ENCODE data around the gene PRMT1. TPM values are rescaled to one million over a fixed set of nuclear protein-coding genes. Genes with fewer than 3 reads are reported as not detected.

PRMT1 gene
- total RNA-seq, 4 donors from 2014 or later: 45.6 to 116 (median 70.3) TPM

- H3K9me3 ChIP-seq: no peaks in the 10 kb centered on the region
- H3K4me1 ChIP-seq: peaks cover 7 to 21% (median 16%) of the 10 kb centered on the region in 4 donors
- H3K36me3 ChIP-seq: no peaks in the 10 kb centered on the region
- WGBS, 2 donors (ENCODE audit: low coverage in 1 of 2): 85 to 88% methylated on average over 3 of the region's 3 CpGs
- H3K4me3 ChIP-seq: no peak overlapping the region
- no peak overlapping the region for H3K27ac ChIP-seq
- DNase-seq: no peak
- no peaks in the 10 kb centered on the region for H3K27me3 ChIP-seq
- TF ChIP-seq POLR2A (IDR thresholded peaks at IDR 0.05) (no peak), CTCF (IDR thresholded peaks at IDR 0.05) (no peak), POLR2AphosphoS5 (IDR thresholded peaks at IDR 0.05) (no peak), EP300 (IDR thresholded peaks at IDR 0.05; ENCODE audit: low read depth) (no peak)
- in situ Hi-C loops (cut with MboI; ENCODE audit: low pct_ligation_motif_present in 1 of 4, low pct_unique_long_range_greater_than_20kb in 1 of 4, low sequenced_read_pairs in 3 of 4): loop anchor here in 1 of 4 donors (10.0 kb wide), 1 partner anchor 85 kb away; the partner anchor contains the start of genes NOSIP and PRRG2
- intact Hi-C loops (cut with DNase I; ENCODE audit: low total_unique reads): no loop called here
These were observed 7.6 kb upstream of the PRMT1 start for GRCh38 chr19:49669516-49669915.

DNA sequence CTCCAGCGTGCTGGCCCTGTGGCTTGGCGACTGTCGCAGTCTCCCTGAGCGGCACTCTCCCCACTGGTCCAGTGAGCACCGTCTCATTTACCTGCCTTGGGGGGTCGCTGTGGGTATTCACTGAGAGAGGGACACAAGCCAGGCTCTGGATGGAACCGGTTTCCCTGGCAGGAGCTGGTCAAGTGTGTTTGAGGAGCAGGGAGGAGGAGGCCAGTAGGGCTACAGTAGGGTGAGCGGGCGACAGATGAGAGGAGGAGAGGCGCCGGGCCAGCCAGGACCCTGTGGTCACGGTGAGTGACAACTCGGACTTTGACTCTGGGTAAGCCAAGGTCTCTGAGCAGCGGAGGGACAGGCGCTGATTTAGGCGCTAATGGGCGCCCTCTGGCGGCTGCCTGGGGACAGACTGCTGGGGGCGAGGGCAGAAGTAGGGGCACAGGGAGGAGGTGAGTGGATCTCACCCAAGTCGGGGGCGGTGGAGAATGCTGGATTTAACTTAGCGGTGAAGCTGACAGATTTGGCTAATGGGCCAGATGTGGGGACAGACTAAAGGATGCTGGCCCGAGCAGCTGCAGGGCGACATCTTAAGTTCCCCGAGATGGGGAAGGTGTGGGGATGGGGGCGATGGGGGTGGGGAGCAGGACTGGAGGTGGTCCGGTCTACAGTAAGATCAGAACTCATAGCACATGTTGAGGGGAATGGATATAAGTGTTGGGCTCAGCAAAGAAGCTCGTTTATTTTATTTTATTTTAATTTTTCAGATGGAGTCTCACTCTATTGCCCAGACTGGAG, 4.7 kb upstream of the PRMT1 start:
- peak; percentile 85 for DNase-seq
- 24 to 41% methylated on average over 13 to 28 of the region's 28 CpGs for WGBS, 2 donors (ENCODE audit: low coverage in 1 of 2)
- Histone ChIP-seq H3K27me3 (no peaks in the 10 kb centered on the region), H3K4me1 (peaks cover 0 to 16% (median 12%) of the 10 kb centered on the region in 4 donors), H3K36me3 (no peaks in the 10 kb centered on the region), H3K9me3 (no peaks in the 10 kb centered on the region), H3K27ac (peak overlapping the region; percentile 35 to 57 (median 49)), H3K4me3 (peak overlapping the region in 1 of 4 donors; percentile 5)
- TF ChIP-seq POLR2AphosphoS5 (IDR thresholded peaks at IDR 0.05) (no peak), CTCF (IDR thresholded peaks at IDR 0.05) (peak; percentile 85 to 94 (median 92)), POLR2A (IDR thresholded peaks at IDR 0.05) (peak; percentile 30), EP300 (IDR thresholded peaks at IDR 0.05; ENCODE audit: low read depth) (no peak)
- in situ Hi-C loops (cut with MboI; ENCODE audit: low pct_ligation_motif_present in 1 of 4, low pct_unique_long_range_greater_than_20kb in 1 of 4, low sequenced_read_pairs in 3 of 4): loop anchor here in 1 of 4 donors (10.0 kb wide), 1 partner anchor 98 kb away; no protein-coding TSS in a partner anchor
- intact Hi-C loops (cut with DNase I; ENCODE audit: low total_unique reads): no loop called here

DNA sequence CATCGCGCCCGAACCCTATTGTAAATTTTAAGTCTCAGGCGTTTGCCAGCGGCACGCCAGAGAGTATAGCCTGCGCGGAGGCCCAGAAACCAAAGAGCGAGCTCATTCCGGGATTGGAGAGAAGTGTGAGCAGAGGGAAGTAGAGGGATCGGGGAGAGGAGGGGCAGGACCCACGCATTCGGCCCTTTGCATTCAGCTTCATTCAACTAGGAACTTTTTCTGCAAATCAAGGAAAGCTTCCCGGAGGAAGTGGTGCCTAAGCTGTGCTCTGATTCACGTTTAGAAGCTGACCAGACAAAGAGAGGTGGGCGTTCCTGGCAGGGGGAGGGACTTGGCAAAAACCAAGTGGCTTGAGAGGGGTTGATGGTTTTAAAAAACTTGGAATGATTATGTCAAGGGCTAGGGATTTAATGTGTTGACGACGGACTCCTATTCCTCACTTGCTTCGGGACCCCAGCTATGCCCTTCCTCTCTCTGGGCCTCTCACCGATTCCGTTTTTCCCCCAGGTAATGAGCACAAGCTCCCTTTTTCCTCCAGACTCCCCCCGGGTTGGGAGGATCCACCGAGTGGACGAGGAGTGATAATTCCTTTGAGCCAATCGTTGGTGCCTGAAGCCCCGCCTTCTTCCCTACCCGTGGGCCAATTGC, 811 bp upstream of the PRMT1 start:
- no peaks in the 10 kb centered on the region for H3K36me3 ChIP-seq
- H3K27ac ChIP-seq: peak overlapping the region; percentile 85 to 95 (median 90)
- TF ChIP-seq CTCF (IDR thresholded peaks at IDR 0.05) (peak in 2 of 5 experiments; percentile 8 to 28), POLR2AphosphoS5 (IDR thresholded peaks at IDR 0.05) (peak; percentile 60 to 69 (median 68)), POLR2A (IDR thresholded peaks at IDR 0.05) (no peak)
- peak; percentile 90 for DNase-seq
- intact Hi-C loops (cut with DNase I; ENCODE audit: low total_unique reads): no loop called here
- in situ Hi-C loops (cut with MboI; ENCODE audit: low pct_ligation_motif_present in 1 of 4, low pct_unique_long_range_greater_than_20kb in 1 of 4, low sequenced_read_pairs in 3 of 4): loop anchor here in 1 of 4 donors (10.0 kb wide), 1 partner anchor 101 kb away; no protein-coding TSS in a partner anchor
- 4% methylated on average over 4 to 27 of the region's 27 CpGs for WGBS, 2 donors (ENCODE audit: low coverage in 1 of 2)
- H3K4me3 ChIP-seq: peak overlapping the region in 3 of 4 donors; percentile 22 to 46 (median 33)
- H3K9me3 ChIP-seq: no peaks in the 10 kb centered on the region
- no peaks in the 10 kb centered on the region for H3K27me3 ChIP-seq
- H3K4me1 ChIP-seq: peaks cover 9 to 51% (median 43%) of the 10 kb centered on the region in 4 donors

GRCh38 chr19:49676784-49677230, 264 bp upstream of the PRMT1 start:
- Histone ChIP-seq H3K27me3 (no peaks in the 10 kb centered on the region), H3K27ac (peak overlapping the region; percentile 85 to 99 (median 95)), H3K36me3 (peaks cover 0 to 4% (median 2%) of the 10 kb centered on the region in 4 donors), H3K9me3 (no peaks in the 10 kb centered on the region), H3K4me3 (peak overlapping the region; percentile 62 to 94 (median 84)), H3K4me1 (peaks cover 9 to 49% (median 43%) of the 10 kb centered on the region in 4 donors)
- peak; percentile 100 for DNase-seq
- intact Hi-C loops (cut with DNase I; ENCODE audit: low total_unique reads) (no loop called here), in situ Hi-C loops (cut with MboI; ENCODE audit: low pct_ligation_motif_present in 1 of 4, low pct_unique_long_range_greater_than_20kb in 1 of 4, low sequenced_read_pairs in 3 of 4) (loop anchor here in 1 of 4 donors (10.0 kb wide), 1 partner anchor 102 kb away; no protein-coding TSS in a partner anchor)
- TF ChIP-seq POLR2A (IDR thresholded peaks at IDR 0.05) (no peak), EP300 (IDR thresholded peaks at IDR 0.05; ENCODE audit: low read depth) (no peak), CTCF (IDR thresholded peaks at IDR 0.05) (no peak), POLR2AphosphoS5 (IDR thresholded peaks at IDR 0.05) (no peak)
- WGBS, 2 donors (ENCODE audit: low coverage in 1 of 2): 1% methylated on average over 34 of the region's 34 CpGs; no CpG with 5 or more reads in 1 of the 2 donors

All from transverse colon (tissue), 4 donors.